IPS-11a (cell line): Measurements from ENCODE around the gene KCNN4.
A peak's percentile ranks its signal among the peaks of the same experiment; 100 is the strongest.

ENCODE experiments used
- H3K4me3 ChIP-seq: one replicate; pipeline ENCODE4 v1.5.1; 2013; ENCODE audit warnings: low read depth, low read length, control low read depth

Gene KCNN4

DNA sequence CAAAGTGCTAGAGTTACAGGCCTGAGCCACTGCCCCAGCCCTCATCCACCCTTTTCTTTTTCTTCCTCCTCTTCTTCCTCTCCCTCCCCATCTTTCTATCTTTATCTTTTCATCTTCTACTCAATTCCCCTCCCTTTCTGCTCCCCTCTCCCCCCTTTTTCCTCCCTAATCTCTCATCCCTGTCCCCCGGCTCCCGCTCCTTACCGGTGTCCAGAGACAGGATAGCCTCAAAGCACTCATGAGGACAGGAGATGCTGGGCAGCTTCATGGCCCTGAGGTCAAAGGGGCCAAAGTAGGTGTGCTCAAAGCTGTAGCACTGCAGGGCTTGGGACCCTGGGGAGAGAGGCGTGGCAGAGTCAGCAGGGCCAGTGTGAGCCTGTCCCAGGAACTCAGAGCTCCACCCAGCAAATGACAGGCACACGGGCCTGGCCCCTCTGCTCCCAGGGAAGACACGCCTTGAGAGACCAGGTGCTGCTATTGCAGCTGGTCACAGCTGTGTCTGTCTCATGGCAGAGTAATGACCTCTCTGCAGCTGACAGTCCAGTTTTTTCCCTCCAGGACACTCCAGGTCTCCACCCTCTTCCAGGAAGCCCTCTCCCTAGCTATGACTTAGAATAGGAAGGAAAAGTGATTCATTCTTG is 18.8 kb upstream of the KCNN4 start:
- H3K4me3 ChIP-seq = no peak overlapping the region

DNA sequence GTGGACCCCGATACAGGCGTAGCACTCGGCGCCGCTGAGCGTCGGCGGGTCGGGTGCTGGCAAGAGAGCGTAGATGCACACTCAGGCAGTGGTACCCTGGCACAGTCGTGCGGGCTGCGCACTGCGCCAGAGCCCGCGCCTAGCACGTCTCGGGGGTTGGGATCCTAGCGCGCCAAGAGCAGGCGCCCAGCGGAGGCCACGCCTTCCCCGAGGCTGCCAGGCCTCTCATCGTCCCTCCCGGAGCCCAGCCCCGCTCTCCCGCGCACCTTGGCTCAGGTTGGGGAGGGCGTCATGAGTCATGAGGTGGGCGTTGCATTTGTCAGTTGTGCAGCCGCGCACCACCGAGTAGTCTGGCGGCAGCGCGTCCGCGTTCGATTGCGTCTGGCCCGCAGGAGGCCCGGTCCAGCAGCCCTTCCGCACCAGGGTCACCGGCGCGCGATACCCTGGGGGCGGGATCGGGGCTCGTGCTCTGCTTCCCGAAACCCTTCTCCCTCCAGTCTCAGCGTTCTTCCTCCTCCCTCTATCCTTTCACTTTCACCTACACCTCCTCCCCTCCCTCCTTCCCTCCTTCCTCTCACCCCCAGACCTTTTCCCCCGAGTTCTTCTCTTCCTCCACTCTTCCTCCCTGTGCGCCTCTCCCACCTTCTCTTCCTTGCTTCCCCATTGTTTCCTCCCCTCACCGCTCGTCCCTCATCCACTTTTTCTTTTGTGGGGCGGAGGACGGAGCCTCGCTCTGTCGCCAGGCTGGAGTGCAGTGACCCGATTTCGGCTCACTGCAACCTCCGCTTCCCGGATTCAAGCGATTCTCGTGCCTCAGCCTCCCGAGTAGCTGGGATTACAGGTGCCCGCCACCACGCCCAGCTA is 18.0 kb upstream of the KCNN4 start:
- H3K4me3 ChIP-seq = peak overlapping the region; percentile 60

DNA sequence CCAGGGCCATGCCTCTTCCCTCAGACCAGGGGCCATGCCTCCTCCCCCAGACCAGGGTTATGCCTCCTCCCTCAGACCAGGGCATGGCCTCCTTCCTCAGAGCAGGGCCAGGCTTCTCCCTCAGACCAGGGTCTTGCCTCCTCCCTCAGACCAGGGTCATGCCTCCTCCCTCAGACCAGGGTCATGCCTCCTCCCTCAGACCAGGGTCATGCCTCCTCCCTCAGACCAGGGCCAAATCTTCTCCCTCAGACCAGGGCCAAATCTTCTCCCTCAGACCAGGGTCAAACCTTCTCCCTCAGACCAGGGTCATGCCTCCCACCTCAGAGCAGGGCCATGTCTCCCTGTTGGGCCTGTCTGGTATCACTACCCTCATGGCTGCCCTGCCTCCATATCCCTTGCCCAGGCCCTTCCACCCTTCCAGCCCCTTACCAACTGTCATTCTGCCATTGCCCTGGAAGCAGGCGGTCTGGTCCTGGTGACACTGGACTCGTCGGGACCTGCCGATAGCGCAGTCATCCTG is 17.3 kb upstream of the KCNN4 start:
- H3K4me3 ChIP-seq = peak overlapping the region; percentile 60

DNA sequence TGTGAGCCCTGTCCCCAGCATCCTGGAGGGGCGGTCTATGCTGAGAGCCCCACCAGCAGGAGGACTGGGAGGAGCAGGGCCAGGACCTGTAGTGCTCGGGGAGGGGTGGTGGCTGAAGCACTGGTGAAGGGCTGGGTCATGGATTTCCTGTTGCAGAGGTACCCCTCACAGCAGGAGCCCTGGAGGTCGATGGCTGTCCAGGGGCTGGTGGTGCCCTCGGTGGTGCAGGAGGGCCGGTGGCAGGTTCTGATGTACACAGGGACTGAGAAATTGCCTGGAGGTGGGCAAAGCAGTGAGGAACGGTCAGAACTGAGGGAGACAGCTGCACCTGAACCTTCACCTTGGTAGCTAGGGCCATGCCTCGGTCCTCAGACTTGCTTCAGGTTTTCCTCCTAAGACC is 16.8 kb upstream of the KCNN4 start:
- H3K4me3 ChIP-seq = no peak overlapping the region

DNA sequence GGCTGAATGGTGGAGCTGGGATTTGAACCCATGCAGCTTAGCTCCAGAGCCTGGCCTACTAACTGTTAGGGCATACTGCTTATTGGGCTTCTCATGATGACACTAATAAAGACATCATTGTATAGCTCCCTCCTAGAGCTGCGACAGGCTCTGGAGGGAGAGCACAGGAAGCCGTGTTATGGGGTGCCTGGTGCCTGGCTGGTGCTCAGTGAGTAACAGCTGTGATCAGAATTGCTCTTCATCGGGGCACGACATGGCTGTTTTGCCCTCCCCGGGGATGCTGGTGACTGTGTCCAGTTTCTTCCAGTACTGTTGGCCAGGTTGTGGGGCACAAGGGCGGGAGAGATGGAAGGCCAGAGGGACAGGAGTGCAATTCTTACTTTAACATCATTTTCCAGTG is 16.3 kb upstream of the KCNN4 start:
- H3K4me3 ChIP-seq = no peak overlapping the region

DNA sequence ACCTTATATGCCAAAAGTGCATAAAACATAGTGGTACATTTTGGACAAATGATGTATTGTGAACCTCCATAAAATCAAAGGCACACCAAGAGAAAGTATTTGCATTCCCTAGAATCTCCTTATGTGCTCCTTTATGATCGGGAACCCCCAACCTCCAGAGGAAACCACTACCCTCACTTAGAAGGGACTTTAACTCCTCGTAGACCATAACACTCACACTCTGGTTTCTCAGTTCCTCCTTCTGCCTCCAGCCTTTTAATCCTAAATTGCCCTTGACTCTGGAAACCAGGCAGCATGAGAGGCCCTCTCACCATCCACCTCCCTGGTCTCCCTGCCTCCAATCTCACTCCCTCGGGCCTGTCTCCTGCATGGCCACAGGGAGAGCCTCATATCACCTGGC is 9.8 kb upstream of the KCNN4 start:
- no peak overlapping the region for H3K4me3 ChIP-seq

DNA sequence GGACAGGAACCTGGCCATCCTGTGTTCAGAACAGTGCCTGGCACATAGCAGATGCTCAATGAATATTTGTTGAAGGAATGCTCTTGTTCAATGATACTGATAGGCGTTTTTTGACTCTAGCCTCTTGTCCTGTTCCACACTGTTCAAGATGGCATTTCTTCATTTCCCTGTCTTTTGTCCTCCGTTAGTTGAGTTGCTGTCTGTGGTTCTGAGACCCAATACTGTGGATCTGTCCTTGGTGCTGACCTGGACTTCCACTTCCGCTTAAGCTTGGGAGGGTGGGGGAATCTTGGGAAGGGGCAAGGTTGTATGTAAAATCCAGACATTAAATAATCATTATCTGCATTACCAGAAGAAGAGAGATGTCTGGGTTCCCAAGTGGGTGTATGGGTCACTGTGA is 8.3 kb upstream of the KCNN4 start:
- H3K4me3 ChIP-seq = no peak overlapping the region

DNA sequence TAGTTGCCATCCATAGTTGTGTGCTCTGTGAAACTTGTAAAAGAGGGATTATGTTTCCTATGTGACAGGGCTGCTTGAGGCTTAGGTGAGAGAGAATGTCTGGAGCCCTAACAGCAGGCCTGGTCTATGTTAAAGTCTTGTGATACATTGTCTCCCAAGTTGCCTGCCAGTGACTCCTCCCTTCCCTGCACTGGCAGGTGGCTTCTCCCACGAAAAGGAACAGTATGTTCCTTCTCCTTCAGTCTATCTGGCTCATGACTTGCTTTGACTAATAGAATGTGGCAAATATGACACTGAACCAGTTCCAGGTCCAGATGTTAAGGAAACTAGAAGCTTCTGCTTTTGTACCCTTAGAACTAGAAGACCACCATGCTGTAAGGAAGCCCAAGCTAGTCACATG is 5.9 kb upstream of the KCNN4 start:
- H3K4me3 ChIP-seq = no peak overlapping the region

DNA sequence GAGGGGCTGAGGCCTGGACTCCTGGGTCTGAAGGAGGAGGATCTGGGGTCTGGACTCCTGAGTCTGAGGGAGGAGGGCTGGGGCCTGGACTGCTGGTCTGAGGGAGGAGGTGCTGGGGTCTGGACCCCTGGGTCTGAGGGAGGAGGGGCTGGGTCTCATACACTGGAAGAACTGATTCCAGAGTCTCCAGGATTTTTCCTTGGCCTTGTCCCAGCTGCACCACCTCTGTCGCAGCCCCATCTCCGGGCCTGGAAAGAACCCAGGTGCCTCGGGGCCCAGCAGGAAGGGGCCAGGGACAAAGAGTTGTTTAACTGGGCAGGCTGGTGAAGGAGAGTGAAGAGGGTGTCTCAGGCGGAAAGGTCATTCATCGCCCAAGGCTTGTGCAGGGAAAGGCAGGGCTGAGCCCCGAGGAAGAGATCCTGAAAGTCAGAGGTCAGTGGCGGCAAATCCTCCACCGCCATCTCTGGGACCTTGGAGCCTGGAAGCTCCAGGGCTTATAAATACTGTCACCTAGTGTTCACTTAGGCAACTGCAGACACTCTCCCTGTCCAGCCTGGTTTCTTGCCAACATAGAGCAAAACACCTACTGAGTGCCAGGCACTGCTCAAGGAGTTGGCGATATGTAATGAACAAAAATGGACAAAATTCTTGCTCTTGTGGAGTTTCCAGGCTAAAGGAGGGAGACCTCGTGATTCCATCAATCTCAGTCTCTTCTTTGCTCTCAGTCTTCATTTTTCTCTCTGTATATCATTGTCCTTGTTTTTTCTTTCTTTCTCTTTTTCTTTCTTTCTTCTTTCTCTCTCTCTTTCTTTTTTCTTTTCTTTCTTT is 4.4 kb upstream of the KCNN4 start:
- no peak overlapping the region for H3K4me3 ChIP-seq

DNA sequence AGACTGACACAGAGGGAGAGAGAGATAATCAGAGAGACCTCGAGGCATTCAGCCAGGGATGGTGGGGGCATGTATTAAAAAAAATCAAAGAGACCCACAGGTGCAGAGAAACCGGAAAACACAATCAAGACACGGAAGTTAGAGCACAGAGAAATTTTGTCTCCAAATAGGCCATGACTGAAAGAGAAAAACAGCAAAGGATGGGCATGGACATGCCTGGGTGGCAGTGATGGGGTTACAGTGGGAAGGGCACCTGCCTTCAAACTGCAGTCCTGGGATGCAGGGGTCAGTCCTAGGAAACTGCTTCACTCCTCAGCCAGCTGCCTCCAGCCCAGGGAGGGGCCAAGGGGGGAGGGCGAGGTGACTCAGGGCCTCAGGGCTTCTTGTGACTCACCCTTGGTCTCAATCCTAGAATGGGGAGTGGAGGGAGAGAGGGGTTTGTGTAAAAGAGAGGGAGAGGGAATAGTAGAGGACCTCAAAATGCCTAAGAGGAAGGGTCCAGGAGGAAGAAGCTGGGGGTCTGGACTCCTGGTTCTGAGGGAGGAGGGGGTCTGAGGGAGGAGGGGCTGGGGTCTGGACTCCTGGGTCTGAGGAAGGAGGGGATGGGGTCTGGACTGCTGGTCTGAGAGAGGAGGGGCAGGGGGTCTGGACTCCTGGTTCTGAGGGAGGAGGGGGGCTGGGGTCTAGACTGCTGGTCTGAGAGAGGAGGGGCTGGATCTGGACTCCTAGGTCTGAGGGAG is 3.6 kb upstream of the KCNN4 start:
- no peak overlapping the region for H3K4me3 ChIP-seq

DNA sequence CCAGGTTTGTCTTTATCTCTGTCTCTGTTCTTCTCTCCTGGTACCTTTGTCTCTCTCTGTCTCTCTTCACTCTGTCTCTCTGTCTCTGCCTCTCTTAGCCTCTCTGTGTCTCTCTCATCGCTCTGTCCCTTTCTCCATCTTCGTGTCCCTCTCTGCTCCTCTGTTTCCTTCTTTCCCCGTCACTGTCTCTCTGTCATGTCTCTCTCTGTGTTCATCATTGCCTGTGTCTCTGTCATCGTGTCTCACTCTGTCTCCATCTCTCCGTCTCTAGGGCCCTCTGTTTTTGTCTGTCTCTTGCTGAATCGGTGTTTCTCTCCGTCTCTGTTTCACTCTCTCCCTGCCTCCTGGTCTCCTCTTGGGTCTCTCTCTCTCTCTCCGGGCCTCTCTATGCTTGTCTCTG is 2.9 kb upstream of the KCNN4 start:
- no peak overlapping the region for H3K4me3 ChIP-seq

DNA sequence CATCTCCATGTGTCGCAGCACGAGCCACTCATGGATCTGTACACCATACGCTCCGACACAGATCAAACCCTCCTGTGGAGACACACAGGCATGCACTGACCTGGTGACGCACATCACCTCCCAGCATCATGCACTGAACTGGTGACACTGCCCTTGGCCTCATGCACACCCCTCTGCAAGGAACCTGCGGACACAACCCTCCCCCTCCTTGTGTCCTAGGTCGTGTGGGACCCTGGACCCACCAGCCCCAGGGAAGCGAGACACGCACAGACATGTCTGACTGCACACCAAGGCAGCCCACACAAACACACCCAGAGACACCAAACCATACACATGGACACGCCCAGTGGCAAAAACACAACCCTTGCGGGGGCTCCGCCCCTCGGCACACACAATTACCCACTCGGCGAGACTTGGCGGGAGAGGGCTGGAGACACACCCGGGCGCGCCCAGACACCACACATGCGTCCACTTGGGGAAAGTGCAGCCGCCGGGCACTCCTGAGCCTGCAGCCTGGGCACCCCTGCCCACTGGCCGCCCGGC is 2.0 kb upstream of the KCNN4 start:
- H3K4me3 ChIP-seq = no peak overlapping the region

DNA sequence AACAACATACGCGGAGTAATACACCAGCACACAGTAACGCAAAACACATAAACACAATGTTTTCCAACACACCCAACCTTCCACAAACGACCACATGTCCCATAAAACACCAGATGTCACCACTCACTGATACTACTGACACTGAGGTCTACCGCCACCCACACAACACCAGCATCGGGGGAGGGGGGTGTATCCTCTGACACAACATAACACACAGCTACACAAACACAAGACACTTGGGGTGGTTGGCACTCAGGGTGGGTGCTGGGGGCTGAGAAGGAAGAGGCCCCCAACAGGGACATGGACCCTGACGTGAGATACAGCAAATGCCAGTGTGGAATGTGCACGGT is 1.5 kb upstream of the KCNN4 start:
- H3K4me3 ChIP-seq = no peak overlapping the region

DNA sequence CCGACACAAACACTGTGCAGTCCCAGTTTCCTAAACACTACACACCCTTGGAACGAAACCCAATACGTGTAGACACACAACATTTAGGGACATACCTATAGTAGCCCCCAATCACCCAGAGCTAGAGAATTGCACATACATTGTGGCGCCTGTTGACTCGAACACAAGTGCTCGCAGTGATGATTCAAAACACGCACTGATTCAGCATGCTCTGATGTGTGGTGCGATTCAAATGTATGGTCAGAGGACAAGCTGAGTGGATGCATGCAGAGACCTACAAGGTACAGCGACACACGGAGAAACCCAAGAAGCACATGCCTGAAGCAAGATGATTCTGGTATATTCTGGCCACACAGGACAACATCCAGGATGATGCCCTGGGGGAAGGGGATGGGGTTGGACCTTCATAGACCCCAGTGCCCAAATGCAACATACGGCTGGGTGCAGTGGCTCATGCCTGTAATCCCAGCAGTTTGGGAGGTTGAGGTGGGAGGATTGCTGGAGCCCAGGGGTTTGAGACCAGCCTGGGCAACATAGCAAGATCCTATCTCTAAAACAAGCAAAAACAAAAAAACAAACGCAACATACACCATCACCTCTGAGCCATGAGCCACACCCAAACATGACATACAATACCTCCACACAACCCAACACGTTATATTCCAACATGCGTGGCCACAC is 997 bp upstream of the KCNN4 start:
- H3K4me3 ChIP-seq = no peak overlapping the region

DNA sequence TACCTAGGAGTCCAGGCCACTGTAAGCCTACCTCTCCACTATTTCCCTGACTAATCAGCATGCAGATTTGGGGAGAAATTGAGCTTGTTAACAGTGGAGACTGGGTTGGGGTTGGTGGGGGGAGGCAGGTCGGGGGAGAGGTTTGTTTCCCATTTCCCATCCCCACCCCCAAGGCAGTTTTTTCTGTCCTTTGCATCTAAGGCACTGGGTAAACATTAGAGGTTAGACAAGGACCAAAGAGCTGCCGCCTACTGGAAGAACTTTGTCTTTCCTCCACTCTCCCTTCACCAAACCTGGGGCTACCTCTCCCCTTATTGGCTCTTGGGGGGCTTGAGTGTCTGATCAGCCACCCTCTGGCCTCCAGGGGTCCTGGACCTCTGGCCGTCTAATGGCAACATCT is 953 bp downstream of the KCNN4 start:
- H3K4me3 ChIP-seq = no peak overlapping the region

DNA sequence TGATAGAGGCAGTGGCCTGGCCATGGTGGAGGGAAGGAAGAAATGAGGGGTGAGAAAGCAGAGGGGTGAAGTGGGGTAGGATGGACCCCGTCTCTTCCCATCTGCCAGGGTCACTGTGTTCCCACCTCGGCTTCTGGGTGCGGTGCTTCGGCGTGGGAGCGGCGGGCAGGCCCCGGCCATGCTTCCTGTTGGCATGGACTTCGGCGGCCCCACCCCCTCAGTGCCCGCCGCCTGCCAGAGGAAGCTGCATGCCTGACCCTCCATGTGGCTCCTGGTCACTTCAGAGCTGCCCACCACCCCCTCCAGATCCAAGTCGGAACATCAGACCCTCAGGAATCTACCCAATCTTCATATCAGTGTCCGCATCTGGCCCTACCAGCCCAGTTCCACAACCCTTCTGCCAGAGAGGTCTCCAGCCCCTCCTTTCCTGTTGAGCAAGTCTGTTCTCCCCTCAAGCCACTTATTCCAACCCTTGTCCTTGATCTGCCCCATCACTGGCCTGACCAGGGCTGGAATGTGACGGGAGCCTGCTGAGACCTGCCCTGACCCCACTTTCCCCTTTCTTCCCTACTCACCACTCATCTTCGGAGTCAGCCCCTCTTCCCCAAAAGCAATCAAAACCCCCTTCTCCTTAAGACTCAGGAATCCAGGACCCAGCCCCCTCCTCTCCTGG is 1.5 kb downstream of the KCNN4 start:
- no peak overlapping the region for H3K4me3 ChIP-seq

DNA sequence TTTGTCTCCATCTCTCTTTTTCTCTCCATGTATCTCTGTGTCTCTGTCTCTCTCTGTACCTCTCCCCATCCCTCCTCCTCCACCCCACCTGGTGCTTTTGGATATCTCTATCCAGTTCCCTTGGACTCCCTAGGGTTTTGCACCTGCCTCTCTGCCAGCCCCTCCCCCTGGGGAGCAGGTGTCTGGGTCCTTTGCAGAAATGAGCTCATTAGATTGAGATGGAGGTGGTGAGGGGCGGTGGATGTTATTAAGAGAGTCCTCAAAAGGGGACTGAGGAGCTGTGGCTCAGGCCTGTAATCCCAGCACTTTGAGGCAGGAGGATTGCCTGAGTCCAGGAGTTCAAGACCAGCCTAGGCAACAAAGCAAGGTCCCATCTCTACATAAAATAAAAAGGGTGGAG is 2.1 kb downstream of the KCNN4 start:
- no peak overlapping the region for H3K4me3 ChIP-seq

DNA sequence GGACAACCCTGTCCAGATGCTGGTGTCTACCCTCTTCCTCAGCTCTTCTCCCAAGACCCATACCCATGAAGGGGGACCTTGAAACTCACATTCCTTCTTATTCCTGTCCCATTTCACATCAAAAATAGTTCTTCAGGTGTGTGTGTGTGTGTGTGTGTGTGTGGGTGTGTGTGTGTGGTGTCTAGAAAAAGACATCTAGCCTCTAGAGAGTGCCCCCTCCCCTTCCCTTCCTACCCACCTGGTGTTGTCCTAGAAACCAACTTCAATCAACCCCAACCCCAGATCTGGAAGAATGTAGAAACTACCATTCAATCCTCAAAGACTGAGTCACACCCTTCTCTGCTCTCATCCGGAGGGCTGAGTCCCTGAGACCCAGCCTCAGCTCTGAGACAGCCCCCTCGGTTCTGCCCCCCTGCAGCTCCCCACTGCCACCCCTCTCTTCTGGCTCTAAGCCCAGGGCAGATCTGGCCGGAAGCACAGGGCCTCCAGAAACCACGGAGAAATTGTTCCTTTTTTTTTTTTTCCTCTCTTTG is 3.5 kb downstream of the KCNN4 start:
- H3K4me3 ChIP-seq = no peak overlapping the region

DNA sequence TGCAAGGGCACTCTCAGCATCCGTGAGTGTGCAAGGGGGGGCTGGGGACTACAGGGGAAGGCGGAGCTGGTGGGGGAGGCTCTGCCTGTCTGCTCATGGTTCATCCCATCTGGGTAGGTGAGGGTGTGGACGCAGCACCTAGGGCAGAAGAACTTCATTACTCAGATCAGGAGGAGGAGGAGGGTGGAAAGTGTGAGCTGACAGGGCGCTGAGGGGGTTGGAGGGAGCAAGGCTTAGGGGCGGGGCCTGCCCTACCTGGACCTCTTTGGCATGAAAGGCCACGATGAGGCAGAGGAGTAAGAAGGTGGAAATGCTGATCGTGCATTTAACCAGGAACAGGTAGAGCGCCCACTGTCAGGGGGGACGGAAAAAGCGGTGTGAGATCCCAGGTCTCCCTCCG is 4.5 kb downstream of the KCNN4 start:
- H3K4me3 ChIP-seq = no peak overlapping the region
